SK-N-MC (cell line): ENCODE measurements around the gene ABCC6.

ENCODE experiments used
- EZH2 ChIP-seq: fragments of 200-600 bp; sonication (generic); IDR thresholded peaks from one replicate; pipeline ENCODE4 v1.6.1; 2017; ENCODE audit warnings: antibody characterized with exemption
- FOXP2 ChIP-seq: optimal IDR thresholded peaks from 2 replicates; pipeline ENCODE3; 2011; ENCODE audit warnings: mild to moderate bottlenecking, moderate library complexity; ENCODE audit not compliant: insufficient read depth; ENCODE audit errors: extremely low read length, control extremely low read depth
- POLR2AphosphoS5 ChIP-seq: IDR thresholded peaks from 2 replicates; pipeline ENCODE4 v1.6.1; 2012; ENCODE audit warnings: mild to moderate bottlenecking, low read depth, low read length, borderline replicate concordance

DNA sequence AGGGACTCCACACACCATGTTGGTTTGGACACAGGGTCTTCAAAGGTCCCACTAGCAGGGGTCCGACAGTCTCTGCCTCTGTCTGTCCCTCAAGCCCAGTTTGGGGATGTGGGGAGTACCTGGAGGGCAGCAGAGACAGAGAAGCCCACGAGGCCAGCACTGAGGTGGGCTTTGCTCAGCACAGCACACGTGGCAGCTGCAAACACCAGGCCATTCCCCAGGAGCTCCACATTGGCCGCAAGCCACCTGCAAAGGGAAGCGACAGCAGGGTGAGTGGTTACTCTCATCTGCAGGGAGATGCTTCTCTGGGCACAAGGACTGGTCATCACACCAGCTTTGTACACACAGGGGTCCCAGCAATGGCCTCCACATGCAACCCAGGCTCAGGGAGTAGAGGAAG lies 62.0 kb downstream of the ABCC6 start:
- TF ChIP-seq POLR2AphosphoS5 (no peak), EZH2 (no peak), FOXP2 (no peak)
